Measurements from ENCODE around the gene SLC27A4.
A peak's percentile ranks its signal among the peaks of the same experiment; 100 is the strongest.
"Not testable (repeated sequence)": the region's sequence is repeated elsewhere in the genome, so short reads cannot be mapped to it uniquely, and the experiment has no call there.

SLC27A4 gene

DNA sequence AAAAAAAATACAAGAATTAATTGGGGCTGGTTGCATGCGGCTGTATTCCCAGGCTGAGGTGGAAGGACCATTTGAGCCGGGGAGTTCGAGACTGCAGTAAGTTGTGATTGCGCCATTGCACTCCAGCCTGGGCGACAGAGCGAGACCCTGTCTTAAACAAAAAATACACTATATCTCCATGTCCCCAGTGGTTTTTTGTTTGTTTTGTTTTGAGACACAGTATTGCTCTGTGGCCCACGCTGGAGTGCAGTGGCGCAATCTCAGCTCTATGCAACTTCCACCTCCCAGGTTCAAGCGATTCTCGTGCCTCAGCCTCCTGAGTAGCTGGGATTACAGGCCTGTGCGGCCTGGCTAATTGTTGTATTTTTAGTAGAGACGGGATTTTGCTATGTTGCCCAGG, 16.5 kb upstream of the SLC27A4 start:
- no peak for DNase-seq

GRCh38 chr9:128324401-128324800, 15.9 kb upstream of the SLC27A4 start:
- no peak for DNase-seq

DNA sequence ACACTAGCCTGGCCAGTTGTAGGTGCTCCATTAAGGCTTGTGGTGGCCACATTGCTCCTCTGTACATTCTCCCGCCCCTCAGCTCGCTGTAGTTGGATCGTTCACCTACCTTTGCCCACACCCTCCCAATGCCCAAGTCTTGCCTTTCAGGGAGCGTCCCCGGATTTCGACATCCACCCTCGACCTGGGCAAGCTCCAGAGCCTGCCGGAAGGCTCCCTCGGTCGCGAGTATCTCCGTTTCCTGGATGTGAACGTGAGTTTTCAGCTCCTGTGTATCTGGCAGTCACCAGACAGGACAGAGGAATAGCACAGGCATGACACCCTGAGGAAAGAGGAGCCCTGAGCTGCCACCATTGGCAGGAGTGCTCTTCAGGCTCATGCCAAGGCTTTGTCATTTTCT, 14.7 kb upstream of the SLC27A4 start:
- DNase-seq = no peak

GRCh38 chr9:128333451-128333869, 6.9 kb upstream of the SLC27A4 start:
- no peak for DNase-seq

DNA sequence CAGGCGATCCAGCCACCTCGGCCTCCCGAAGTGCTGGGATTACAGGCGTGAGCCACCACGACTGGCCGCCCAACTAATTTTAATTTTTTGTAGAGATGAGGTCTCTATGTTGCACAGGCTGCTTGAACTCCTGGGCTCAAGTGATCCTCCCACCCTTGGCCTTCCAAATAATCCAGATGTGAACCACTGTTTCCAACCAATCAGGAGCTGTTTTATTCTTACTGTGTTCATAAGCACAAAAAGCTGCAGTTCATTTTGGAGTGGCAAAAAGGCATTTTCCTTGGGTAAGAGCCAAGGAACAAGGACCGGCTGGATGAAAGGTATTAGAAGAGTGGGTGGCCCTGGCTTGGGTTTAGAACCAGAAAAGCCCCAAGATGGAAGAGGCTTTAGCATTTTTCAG, 5.2 kb upstream of the SLC27A4 start:
- no peak for DNase-seq

GRCh38 chr9:128335914-128336313, 4.4 kb upstream of the SLC27A4 start:
- DNase-seq = no peak

- DNase-seq = no peak
Observed at GRCh38 chr9:128337936-128338335, 2.4 kb upstream of the SLC27A4 start.

DNA sequence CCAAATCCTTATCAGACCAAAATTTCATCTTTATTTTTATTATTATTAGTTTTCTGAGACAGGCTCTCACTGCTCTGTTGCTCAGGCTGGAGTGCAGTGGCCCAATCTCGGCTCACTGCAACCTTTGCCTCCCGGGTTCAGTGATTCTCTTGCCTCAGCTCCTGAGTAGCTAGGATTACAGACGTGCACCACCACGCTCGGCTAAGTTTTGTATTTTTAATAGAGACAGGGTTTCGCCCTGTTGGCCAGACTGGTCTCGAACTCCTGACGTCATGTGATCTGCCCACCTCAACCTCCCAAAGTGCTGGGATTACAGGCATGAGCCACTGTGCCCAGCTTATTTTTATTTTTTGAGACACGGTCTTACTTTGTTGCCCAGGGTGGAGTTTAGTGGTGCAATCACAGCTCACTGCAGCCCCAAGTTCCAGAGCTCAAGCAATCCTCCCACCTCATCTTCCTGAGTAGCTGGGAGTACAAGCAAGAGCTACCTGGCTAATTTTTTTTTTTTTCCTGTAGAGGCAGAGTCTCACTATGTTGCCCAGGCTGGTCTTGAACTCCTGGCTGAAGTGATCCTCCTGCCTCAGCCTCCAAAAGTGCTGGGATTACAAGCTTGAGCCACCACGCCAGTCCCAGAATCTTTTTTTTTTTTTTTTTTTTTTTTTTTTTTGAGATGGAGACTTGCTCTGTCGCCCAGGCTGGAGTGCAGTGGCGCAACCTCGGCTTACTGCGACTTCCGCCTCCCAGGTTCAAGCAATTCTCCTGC, 1.3 kb upstream of the SLC27A4 start:
- not testable (repeated sequence) for DNase-seq

GRCh38 chr9:128340691-128341434, 536 bp downstream of the SLC27A4 start:
- DNase-seq = peak in 5 of 51 donors; percentile 8 to 62 (median 33)

DNA sequence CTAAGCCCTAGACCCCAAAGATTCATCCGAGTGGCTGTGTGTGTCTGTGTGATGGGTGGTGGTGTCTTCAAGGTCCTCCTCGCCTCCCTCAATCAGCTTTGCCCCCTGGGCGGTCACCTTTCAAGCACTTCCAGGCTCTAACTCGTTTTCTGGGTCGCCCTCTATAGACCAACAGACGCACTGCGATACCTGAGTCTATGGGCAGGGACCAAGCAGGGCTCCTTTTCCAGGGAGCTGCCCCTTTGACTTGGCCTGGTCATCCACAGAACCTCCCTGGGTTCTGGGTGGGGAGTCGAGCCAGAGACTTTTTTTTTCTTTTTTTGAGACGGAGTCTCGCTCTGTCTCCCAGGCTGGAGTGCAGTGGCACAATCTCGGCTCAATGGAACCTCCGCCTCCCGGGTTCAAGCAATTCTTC, 1.1 kb downstream of the SLC27A4 start:
- peak in 32 of 51 donors; percentile 3 to 60 (median 24) for DNase-seq

- no peak for DNase-seq
Observed at GRCh38 chr9:128342971-128343680, 2.8 kb downstream of the SLC27A4 start.

- DNase-seq = no peak
Observed at GRCh38 chr9:128343855-128344254, 3.5 kb downstream of the SLC27A4 start.

DNA sequence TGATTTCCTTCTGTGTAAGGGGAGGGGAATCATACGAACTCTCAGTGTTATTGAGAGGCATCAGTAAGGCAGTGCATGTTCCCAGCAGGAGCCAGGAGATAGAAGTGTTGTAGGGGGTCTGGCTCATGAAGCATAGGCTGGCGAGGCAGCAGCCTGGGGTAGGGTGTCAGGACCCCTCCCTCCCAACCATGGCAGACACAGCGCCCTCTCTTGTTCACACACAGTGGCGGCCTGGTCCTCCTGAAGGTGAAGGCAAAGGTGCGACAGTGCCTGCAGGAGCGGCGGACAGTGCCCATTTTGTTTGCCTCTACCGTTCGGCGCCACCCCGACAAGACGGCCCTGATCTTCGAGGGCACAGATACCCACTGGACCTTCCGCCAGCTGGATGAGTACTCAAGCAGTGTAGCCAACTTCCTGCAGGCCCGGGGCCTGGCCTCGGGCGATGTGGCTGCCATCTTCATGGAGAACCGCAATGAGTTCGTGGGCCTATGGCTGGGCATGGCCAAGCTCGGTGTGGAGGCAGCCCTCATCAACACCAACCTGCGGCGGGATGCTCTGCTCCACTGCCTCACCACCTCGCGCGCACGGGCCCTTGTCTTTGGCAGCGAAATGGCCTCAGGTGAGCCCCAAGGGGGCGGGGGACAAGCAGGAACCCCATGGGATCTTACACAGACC, 4.7 kb downstream of the SLC27A4 start:
- DNase-seq = no peak

DNA sequence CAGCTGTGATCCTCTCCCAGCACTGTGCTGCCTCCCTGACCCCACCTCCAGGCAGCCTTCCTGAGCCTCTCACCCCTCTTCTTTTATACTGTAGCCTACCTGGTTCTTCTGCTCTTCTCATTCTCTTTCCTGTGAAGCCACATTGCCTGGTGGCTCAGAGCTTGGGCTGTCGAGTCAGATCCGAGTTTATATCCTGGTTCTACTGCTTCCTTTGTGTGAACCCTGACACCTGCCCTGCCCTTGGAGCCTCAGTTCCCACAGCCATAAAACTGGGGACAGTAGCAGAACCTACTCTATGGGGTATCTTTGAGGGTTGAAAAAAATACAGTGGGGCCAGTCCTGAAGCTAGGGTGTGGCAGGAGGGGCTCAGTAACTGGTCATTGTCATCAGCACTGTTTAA, 8.8 kb downstream of the SLC27A4 start:
- no peak for DNase-seq

GRCh38 chr9:128349772-128350171, 9.4 kb downstream of the SLC27A4 start:
- DNase-seq = no peak

GRCh38 chr9:128355451-128355850, 15.1 kb downstream of the SLC27A4 start:
- no peak for DNase-seq

- no peak for DNase-seq
Observed at GRCh38 chr9:128358090-128358489, 17.8 kb downstream of the SLC27A4 start.

- no peak for DNase-seq
Observed at GRCh38 chr9:128358861-128359260, 18.5 kb downstream of the SLC27A4 start.

DNA sequence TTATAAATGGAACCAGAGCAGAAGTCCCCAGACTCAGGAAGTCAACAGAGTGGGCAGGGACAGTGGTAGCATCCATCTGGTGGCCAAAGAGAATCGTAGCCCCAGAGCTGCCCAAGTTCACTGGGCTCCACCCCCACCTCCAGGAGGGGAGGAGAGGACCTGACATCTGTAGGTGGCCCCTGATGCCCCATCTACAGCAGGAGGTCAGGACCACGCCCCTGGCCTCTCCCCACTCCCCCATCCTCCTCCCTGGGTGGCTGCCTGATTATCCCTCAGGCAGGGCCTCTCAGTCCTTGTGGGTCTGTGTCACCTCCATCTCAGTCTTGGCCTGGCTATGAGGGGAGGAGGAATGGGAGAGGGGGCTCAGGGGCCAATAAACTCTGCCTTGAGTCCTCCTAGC, 20.5 kb downstream of the SLC27A4 start:
- DNase-seq = no peak

DNA sequence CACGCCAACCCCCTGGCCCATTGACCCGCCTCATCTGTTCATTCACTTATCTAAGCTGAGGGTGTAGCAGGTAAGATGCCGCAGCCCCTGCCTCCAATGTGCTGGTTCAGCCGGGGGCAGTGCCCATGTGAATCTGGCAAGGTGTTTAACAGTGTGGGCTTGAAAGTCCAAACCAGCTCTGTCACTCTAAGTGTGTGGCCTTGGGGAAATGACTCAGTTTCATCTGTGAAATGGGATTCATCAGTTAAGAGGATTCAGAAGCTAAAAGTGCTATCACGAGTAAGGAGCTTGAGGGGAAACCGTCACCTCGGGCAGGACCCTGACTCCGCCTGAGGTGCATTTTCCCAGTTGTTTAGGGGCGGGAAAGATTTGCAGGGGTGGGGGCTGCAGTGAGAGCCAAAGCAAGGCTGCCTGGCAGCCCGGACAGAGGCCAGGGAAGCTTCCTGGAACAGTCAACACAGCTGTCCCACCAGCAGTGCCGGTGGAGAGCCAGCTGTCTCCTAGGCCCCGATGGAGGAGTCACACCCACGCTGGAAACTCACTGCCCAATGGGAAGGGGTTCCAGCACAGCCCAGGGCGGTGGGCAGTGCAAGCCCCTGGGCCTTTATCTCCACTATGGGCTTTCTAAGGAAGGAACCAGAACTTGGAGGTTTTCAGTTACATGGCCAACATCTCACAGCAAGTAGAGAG, 21.1 kb downstream of the SLC27A4 start:
- peak in 2 of 51 donors; percentile 31 to 41 for DNase-seq
